ENCODE measurements around the gene PCARE.
"Not testable (repeated sequence)": the region's sequence is repeated elsewhere in the genome, so short reads cannot be mapped to it uniquely, and the experiment has no call there.

The PCARE gene

DNA sequence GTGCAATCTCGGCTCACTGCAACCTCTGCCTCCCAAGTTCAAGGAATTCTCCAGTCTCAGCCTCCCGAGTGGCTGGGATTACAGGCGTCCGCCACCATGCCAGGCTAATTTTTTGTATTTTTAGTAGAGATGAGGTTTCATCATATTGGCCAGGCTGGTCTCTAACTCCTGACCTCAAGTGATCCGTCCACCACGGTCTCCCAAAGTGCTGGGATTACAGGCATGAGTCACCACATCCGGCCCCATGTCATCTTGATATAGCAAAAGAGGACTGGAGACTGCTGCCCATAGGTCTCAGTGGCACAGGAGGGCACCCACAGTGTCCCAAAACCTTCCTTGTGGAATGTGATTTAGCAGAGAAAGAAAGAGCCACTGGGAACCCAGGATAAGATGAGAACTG is 16.0 kb upstream of the PCARE start:
- DNase-seq: not testable (repeated sequence)

GRCh38 chr2:29084554-29084953 is 10.2 kb upstream of the PCARE start:
- DNase-seq: no peak

GRCh38 chr2:29082804-29083495 is 8.6 kb upstream of the PCARE start:
- DNase-seq: no peak

- no peak for DNase-seq
Observed at GRCh38 chr2:29080886-29081743, 6.8 kb upstream of the PCARE start.

DNA sequence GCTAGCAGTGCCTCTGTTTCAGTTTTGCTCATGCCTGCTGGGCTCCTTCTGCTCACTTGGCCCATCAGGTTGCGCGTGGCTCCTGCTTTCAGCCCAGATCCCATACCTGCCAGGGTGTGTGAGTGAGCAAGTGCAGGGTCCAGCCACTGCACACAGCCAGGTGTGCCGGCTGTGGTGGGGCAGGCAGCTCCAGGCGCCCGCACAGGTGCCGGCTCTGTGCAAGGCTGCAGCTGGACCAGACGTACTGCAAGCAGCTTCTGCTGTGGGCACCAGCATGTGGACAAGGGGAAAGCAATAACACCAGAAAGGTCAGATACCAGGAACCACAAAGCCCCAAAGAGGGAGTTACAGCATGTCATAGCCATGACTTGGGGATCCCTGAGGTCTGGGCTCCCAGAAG is 5.6 kb upstream of the PCARE start:
- no peak for DNase-seq

DNA sequence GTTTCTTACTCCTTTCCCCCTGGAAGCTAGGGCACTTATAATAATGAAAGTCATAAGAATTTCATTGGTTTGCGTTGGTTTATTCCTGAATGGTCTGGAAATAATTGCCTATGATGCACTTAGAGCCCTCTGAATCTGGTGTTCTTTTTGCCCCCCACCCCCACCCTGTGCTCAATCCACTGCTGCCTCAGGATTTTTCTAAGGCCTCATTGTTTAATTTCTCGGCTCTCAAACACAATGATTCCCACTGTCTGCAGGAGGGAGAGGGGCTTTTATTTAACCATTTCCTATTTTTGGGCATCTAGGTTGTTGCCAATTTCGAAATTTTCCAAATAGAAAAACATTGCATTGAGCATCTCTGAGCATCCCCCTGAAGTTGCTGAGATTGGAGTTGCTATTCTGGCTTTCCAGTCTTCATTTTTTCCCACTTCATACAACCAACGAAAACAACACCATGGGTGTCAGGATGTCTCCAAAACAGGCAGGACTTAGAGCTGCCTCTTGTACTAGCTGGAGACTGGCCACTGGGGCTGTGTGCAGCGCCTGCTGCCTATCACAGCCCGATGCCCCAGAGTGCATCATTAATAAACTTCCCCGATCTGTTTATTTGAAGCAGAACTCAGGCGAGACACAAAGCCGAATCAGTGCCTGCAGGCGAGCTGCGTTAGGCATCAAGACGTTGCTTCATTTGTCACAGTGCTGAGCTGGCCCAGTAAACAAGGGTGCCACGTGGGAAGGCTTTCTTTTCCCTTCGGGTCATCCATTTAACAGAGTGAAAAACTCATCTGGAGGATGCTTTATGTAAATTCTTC is 1.8 kb upstream of the PCARE start:
- no peak for DNase-seq

DNA sequence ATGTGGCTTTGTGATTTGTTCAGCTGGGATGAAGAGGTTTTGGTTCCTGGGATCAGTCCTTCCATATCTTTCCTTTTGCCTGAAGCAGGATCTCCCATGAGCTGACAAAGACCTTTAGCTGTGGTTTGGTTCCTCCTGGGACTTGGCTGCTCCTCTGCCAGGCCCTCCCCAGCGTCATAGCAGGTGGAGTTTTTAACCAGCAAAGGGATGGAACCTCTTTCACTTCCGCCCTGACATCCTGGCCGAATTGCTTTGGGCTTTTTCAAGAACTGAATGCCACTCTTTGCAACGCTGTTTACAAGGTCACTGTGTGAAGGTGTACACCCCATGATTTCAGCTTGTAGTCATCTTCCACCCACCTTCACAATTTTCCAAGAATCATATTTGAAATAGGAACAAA is 390 bp downstream of the PCARE start:
- DNase-seq: no peak

GRCh38 chr2:29072971-29073725 is 1.2 kb downstream of the PCARE start:
- no peak for DNase-seq

- DNase-seq: no peak
Observed at GRCh38 chr2:29072251-29072650, 2.1 kb downstream of the PCARE start.

GRCh38 chr2:29071032-29071975 is 3.0 kb downstream of the PCARE start:
- no peak for DNase-seq

DNA sequence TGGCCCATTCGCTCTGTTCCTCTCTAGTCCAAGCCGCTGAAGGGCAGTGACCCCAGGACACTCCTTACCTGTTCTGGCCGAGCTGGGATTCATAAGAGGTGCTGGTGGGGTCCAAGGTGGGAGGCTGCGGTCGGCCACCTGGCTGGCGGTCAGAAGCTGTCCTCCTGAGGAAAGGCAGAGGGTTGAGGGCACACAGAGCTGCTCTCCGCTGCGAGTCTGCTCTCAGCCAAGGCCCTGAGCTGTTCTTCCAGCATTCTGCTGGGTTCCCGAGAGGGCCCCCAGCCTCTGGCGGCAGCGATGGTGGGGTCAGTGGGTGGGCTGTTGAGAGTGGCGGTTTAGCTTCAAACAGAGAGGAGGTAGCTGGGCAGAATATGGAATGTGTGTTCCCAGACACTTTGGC is 3.8 kb downstream of the PCARE start:
- DNase-seq: no peak

DNA sequence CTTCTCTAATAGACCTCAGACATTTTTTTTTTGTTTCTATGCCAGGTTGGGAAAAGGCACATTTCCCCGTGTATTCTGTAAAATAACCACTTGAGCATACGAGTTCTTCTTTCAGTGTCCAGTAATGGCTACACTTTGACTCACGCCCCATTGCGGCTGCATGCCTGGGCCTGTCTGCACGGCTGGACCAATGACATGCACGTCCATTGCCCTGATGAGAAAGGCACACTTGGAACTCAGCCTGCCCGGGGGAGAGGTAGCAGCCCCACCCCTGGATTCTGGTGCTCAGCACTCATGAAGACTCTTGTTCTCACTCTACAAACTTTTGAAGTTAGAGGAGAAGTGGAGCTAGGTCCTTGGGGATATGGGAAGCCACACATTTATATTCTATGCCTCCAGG is 5.8 kb downstream of the PCARE start:
- no peak for DNase-seq

GRCh38 chr2:29066997-29067605 is 7.2 kb downstream of the PCARE start:
- no peak for DNase-seq

GRCh38 chr2:29066271-29066860 is 8.0 kb downstream of the PCARE start:
- no peak for DNase-seq

DNA sequence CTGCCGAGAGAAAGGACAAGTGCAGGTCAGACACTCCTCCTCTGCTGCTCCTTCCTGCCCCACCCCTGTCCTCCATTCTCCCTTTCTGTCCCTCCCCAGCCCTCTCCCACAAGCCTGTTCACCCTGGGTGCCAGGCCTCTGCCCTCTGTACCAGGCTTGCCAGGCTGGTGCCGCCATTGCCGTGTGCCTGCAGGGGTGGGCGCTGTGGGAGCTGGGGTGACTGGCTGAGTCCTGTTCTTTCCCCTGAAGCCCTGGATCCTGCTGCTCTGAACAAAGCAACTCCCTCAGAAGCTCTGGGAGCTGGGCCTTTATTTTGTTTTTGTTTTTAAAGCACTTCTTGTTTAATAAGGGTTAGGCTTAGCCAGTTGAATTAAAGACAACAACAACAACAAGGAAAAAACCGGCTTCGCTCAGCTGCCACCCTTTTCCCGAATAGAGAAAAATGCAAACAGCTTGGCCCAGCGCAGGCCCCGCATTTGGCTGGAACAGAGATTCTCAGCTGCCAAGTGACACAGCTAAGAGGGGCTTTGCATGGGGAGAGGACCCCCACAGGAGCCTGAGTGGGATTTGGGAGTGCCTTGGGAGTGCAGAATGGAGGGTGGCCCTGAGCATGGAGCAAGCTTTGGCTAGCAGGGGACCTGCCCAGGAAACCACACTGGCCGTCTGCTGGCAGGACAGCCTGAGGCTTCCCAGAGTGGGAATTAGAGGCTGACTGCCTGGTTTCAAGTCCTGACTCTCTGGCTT is 9.1 kb downstream of the PCARE start:
- DNase-seq: no peak

DNA sequence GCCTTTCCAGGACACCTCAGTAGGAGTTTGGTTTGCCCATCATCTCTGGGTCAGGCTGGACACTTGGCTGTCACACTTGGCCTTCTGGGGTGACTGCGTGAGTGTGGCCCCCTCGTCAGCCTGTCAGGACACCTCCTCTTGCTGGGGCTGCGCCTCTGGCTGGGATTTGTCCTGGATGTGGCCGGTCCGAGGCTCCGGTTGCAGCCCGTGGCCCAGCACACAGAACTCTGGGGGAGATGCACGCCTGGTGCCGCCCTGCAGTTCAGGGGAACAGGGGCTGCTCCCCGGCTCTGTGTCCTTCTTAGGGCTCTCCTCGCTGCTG is 9.6 kb downstream of the PCARE start:
- no peak for DNase-seq

DNA sequence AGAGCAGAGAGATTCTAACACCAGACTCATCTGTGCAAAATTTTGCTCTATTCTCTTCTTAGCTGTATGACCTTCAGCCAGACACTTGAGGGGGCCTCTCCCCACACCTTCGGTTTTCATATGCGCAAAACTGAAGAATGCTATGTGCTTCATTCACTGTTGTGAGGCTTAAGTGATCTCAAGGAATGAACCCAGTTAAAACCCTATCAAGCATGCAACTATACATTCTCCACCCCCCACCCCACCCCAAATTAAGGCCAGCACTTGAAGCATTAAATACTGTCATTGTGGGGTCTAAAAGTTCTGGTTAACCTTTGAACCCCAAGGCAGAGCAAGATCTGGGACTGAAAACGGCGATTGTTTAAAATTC is 10.0 kb downstream of the PCARE start:
- no peak for DNase-seq

GRCh38 chr2:29063646-29064345 is 10.5 kb downstream of the PCARE start:
- DNase-seq: no peak

GRCh38 chr2:29063056-29063455 is 11.3 kb downstream of the PCARE start:
- no peak for DNase-seq

DNA sequence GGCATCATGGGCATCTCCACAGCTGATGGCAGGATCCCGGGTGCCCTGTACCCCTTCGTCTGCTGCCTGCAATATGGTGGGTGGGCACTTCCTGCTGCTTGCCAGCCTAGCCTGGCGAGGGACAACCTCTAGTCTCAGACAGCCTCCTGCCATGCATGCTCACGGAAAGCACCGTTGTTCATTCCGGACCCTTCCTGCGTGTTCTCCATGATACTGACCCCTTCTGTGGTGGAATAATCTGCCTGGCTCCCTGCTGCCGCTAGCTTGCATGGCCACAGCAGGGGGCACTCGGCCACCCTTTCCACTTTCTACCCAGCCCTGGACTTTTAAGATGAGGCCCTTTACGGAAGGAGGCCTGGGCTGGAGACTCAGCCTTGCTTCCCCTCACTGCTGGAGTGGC is 12.0 kb downstream of the PCARE start:
- DNase-seq: no peak
